Measurements from ENCODE around the gene OR13C8. TPM values are rescaled to one million over a fixed set of nuclear protein-coding genes. Genes with fewer than 3 reads are reported as not detected.

The OR13C8 gene
- total and polyA plus RNA-seq, 7 donors, result not detected

DNA sequence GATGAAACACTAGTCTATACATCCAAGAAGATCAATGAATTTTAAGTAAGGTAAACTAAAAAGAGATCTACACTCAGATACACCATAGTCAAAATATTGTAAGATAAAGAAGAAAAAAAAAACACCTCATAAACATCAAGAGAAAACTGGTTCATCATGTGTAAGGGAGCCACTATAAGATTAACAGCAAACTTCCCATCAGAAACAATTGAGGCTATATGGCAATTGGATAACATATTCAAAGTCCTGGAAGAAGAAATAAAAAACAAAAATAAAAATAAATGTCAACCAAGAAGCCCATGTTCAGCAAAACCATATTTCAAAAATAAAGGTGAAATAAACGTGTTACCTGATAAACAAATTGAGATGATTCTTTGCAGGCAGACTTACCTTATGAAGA, 3.6 kb downstream of the OR13C8 start:
- WGBS, 2 donors, result 69 to 80% methylated on average over 1 of the region's 1 CpG
- H3K4me1 ChIP-seq, result no peaks in the 10 kb centered on the region

DNA sequence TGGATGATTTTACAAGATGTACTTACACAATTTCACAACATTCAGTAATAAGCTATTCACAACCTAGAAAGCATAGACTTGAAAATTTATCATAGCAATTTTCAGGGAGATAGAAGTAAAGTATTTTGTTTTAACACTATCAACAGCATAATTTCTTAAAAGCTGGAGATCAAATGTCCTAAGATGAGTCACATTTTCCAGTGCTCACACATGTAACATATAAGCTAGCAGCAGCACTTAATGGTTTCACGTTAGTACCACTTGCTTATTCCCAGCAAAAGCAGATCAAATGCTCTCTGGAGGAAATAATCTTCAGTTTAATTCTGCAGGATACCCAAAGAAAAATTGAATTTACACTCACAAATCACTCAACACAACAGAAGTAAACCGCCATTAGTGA, 6.5 kb downstream of the OR13C8 start:
- no peaks in the 10 kb centered on the region for H3K4me1 ChIP-seq
- 73 to 82% methylated on average over 2 of the region's 2 CpGs for WGBS, 2 donors
- H3K4me3 ChIP-seq, result no peak overlapping the region
- no peak overlapping the region for H3K27ac ChIP-seq
- no peak for DNase-seq
- no peak for TF ChIP-seq EP300 (IDR thresholded peaks at IDR 0.05)
- TF ChIP-seq POLR2AphosphoS5 (IDR thresholded peaks at IDR 0.05), result no peak
- TF ChIP-seq, protein P1, sequence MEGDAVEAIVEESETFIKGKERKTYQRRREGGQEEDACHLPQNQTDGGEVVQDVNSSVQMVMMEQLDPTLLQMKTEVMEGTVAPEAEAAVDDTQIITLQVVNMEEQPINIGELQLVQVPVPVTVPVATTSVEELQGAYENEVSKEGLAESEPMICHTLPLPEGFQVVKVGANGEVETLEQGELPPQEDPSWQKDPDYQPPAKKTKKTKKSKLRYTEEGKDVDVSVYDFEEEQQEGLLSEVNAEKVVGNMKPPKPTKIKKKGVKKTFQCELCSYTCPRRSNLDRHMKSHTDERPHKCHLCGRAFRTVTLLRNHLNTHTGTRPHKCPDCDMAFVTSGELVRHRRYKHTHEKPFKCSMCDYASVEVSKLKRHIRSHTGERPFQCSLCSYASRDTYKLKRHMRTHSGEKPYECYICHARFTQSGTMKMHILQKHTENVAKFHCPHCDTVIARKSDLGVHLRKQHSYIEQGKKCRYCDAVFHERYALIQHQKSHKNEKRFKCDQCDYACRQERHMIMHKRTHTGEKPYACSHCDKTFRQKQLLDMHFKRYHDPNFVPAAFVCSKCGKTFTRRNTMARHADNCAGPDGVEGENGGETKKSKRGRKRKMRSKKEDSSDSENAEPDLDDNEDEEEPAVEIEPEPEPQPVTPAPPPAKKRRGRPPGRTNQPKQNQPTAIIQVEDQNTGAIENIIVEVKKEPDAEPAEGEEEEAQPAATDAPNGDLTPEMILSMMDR (IDR thresholded peaks at IDR 0.05), result no peak
- TF ChIP-seq POLR2A (IDR thresholded peaks at IDR 0.05), result no peak
- no peaks in the 10 kb centered on the region for H3K36me3 ChIP-seq
- intact Hi-C loops (cut with DNase I), result no loop called here
- no peaks in the 10 kb centered on the region for H3K9me3 ChIP-seq
- no peaks in the 10 kb centered on the region for H3K27me3 ChIP-seq

More for the DNA sequence above, 3.6 kb downstream of the OR13C8 start:
- TF ChIP-seq, protein P1 (IDR thresholded peaks at IDR 0.05), result no peak
- TF ChIP-seq POLR2AphosphoS5 (IDR thresholded peaks at IDR 0.05) (no peak), POLR2A (IDR thresholded peaks at IDR 0.05) (no peak), EP300 (IDR thresholded peaks at IDR 0.05) (no peak)
- Histone ChIP-seq H3K27me3 (no peaks in the 10 kb centered on the region), H3K4me3 (no peak overlapping the region), H3K9me3 (no peaks in the 10 kb centered on the region), H3K27ac (no peak overlapping the region), H3K36me3 (no peaks in the 10 kb centered on the region)
- intact Hi-C loops (cut with DNase I), result no loop called here
- no peak for DNase-seq

DNA sequence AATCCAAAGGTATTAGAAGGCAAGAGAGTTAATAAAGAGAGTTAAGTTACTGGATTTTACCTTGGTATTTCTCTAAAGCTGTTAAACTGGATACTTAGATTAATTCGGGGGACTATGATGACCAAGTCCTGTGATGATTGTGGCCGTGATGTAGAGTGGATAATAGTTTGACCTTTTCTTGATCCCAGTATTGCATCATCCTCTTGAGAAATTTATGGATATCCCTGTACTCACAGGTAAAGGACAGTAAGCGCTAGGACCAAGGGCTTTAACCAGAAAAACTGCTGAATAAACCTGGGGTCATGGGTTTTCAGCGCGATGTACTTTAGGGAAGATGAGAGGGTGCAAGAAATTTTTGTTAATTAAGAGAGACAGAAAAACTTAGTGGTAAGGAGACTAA, 8.3 kb downstream of the OR13C8 start:
- intact Hi-C loops (cut with DNase I), result no loop called here
- Histone ChIP-seq H3K4me3 (no peak overlapping the region), H3K27ac (no peak overlapping the region), H3K9me3 (no peaks in the 10 kb centered on the region), H3K4me1 (no peaks in the 10 kb centered on the region), H3K27me3 (no peaks in the 10 kb centered on the region), H3K36me3 (no peaks in the 10 kb centered on the region)
- TF ChIP-seq POLR2AphosphoS5 (IDR thresholded peaks at IDR 0.05) (no peak), POLR2A (IDR thresholded peaks at IDR 0.05) (no peak), EP300 (IDR thresholded peaks at IDR 0.05) (no peak)
- TF ChIP-seq, protein P1 (IDR thresholded peaks at IDR 0.05), result no peak
- 85 to 87% methylated on average over 5 of the region's 5 CpGs for whole genome bisulfite sequencing, 2 donors
- no peak for DNase-seq

DNA sequence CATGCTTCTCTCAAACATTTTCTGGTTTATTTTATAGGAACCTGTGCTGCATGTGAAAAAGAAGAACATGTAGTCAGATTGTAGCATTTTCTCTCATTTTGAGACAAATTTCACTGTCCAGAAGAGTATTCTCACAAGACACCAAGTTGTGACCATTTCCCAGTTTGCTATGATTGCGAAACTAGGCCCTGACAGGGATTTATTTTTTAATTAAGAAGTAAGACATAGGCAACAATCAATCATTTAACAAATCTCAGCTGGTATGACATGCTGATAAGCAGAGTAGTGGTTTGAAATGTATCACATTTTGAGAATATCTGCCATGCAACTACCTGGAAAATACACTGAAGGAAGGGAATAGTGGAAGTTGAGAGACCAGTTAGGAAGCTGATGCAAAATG, 11.6 kb downstream of the OR13C8 start:
- no peak overlapping the region for H3K27ac ChIP-seq
- intact Hi-C loops (cut with DNase I), result no loop called here
- no peaks in the 10 kb centered on the region for H3K9me3 ChIP-seq
- DNase-seq, result no peak
- no peaks in the 10 kb centered on the region for H3K36me3 ChIP-seq
- H3K4me1 ChIP-seq, result no peaks in the 10 kb centered on the region
- no peaks in the 10 kb centered on the region for H3K27me3 ChIP-seq
- WGBS, 2 donors, result 86 to 89% methylated on average over 1 of the region's 1 CpG
- H3K4me3 ChIP-seq, result no peak overlapping the region
- TF ChIP-seq EP300 (IDR thresholded peaks at IDR 0.05) (no peak), POLR2A (IDR thresholded peaks at IDR 0.05) (no peak), POLR2AphosphoS5 (IDR thresholded peaks at IDR 0.05) (no peak)
- TF ChIP-seq, protein P1 (IDR thresholded peaks at IDR 0.05), result no peak

GRCh38 chr9:104586496-104587180, 17.7 kb downstream of the OR13C8 start:
- 0 to 83% methylated on average over 1 of the region's 1 CpG for WGBS, 2 donors
- DNase-seq, result no peak
- Histone ChIP-seq H3K9me3 (no peaks in the 10 kb centered on the region), H3K27ac (no peak overlapping the region), H3K4me3 (no peak overlapping the region), H3K4me1 (no peaks in the 10 kb centered on the region), H3K27me3 (no peaks in the 10 kb centered on the region), H3K36me3 (no peaks in the 10 kb centered on the region)
- intact Hi-C loops (cut with DNase I), result no loop called here
- TF ChIP-seq POLR2AphosphoS5 (IDR thresholded peaks at IDR 0.05), result no peak
- no peak for TF ChIP-seq EP300 (IDR thresholded peaks at IDR 0.05)
- TF ChIP-seq, protein P1 (IDR thresholded peaks at IDR 0.05), result no peak
- no peak for TF ChIP-seq POLR2A (IDR thresholded peaks at IDR 0.05)

Data from sigmoid colon (tissue), 7 donors.